GM19328 (cell line): Measurements from ENCODE around the gene FAM131C.
"Not testable (repeated sequence)": the region's sequence is repeated elsewhere in the genome, so short reads cannot be mapped to it uniquely, and the experiment has no call there.

Source experiments
- ATAC-seq: cut with Tn5 transposase; IDR thresholded peaks from one replicate; pipeline ENCODE4 v1.9.1; 2021; ENCODE audit warnings: mild to moderate bottlenecking, moderate library complexity; ENCODE audit not compliant: unreplicated experiment

Gene FAM131C

DNA sequence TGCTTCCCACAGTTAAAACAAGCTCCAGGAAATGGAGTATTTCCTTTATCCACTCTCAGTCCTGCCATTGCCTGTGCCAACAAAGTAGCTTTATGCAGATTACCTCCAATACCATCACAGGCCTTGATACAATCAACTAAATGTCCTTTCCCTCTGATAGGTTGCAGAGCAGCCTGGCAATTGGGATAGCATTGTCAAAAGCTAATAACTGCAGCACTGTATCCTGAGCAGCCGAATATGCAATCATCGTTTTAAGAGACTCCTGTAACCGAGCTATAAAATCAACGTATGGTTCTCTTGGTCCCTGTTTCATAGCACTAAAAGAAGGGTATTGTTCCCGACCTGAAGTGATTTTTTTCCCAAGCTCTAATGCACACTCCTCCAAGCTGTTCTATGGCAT is 33.6 kb upstream of the FAM131C start:
- ATAC-seq, result not testable (repeated sequence)

DNA sequence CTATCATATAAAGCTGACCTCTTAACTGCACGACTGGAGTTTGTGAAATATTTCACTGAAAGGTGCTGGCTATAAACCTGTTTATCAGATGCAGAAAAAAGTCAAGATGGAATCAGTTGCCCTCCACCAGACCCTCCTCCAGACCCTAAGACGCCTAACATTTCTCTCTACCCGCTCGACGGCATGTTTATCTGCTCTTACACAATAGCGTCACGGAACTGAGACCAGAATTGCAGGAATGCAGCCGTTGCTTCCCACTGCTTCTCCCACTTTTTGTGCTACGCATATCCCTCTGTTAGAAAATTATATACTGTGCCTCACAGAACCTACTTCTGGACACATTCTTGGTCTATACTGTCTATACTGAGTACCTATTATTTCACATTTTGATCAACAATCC is 28.2 kb upstream of the FAM131C start:
- ATAC-seq, result no peak

DNA sequence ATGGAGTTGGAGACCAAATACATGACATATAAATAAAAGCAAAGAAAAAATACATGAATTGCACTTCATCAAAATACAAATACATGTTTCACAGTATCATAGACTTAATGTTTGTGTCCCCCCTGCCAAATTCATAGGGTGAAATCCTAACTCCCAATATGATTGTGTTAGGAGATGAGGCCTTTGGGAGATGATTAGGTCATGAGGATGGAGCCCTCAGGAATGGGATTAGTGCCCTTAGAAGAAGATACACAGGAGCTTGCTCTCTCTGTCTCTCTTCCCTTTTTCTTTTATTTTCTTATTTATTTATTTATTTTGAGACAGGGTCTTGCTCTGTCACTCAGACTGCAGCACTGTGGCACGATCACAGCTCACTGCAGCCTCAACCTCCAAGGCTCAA is 26.0 kb upstream of the FAM131C start:
- no peak for ATAC-seq

DNA sequence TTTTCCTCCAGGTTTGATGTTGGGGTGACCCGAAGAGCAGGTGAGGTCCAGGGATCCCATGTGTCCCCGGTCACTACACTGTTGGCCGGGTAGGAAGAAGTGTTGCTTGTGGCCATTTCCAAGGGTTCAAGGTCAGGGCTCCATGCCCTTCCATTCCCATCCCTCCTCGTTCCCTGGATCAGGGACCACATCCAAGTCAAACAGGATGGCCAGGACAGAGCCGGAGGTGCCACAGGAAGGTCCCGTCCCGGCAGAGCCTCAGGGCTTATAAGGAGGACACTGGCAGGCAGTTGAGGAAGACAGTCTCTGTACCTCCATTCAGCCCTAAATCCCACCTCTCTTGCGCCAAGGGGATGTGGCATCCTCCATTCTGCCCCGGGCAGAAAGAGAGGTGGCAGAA is 22.0 kb upstream of the FAM131C start:
- no peak for ATAC-seq

DNA sequence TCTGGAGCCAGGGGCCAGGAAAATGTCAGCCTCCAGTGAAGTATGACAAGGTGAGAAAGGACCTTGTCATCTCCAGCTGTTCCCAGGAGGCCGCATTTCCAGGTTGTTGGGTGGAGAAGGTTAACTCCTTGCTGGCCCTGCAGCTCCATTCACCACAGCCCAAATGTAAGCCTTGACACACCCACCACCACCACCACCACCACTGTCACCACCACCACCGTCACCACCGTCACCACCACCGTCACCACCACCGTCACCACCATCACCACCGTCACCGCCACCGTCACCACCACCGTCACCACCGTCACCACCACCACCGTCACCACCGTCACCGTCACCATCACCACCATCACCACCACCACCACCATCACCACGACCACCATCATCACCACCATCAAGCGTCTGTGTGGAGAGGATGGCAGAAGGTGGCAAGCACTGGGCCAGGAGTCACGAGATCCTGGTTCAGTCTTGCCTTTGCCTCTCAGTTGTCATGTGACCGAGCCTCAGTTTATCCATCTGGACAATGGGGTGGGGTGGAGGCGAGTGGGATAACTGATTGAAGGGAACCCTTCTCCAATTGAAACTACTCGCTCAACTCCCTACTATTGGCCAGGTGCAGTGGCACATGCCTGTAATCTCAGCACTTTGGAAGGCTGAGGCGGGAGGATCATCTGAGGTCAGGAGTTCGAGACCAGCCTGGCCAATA is 21.2 kb upstream of the FAM131C start:
- ATAC-seq, result no peak

DNA sequence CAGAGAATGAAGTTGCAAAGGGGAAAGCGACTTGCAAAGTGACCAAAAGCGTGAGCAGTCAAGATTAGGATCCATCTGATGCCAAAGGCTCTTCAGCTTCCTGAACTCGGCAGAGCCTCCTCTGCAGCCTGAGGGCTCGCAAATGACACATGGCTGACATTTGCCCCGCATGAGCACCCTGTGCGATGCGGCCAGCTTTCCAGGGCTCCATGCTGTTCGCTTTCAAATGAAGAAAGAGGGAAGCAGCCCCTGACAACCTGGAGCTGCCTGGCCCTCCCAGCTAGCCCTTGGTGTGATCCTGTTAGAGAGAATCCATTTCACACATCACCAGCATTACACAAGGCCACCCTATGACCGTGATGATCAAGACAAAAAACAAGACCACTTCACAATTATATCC is 20.2 kb upstream of the FAM131C start:
- ATAC-seq, result no peak

DNA sequence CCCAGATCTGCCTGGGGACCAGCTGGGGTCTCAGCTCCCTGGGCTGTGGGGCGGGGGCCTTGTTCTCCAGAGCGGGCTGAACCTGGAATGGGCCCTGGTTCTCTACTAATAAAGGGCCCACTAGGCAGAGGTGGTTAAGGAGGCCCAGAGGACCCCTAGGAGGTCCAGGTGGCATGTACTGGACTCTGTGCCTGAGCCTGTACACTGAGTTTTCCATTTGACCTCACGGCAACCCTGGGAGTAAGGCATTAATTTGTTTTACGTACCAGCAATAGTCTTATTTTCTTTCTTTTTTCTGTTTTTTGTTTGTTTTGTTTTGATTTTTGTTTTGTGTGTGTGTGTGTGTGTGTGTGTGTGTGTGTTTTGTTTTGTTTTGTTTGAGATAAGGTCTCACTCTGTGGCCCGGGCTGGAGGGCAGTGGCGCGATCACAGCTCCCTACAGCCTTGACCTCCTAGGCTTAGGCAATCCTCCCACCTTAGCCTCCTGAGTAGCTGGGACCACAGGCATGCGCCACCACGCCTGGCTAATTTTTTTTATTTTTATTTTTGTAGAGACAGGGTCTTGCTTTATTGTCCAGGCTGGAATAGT is 19.6 kb upstream of the FAM131C start:
- ATAC-seq, result no peak

DNA sequence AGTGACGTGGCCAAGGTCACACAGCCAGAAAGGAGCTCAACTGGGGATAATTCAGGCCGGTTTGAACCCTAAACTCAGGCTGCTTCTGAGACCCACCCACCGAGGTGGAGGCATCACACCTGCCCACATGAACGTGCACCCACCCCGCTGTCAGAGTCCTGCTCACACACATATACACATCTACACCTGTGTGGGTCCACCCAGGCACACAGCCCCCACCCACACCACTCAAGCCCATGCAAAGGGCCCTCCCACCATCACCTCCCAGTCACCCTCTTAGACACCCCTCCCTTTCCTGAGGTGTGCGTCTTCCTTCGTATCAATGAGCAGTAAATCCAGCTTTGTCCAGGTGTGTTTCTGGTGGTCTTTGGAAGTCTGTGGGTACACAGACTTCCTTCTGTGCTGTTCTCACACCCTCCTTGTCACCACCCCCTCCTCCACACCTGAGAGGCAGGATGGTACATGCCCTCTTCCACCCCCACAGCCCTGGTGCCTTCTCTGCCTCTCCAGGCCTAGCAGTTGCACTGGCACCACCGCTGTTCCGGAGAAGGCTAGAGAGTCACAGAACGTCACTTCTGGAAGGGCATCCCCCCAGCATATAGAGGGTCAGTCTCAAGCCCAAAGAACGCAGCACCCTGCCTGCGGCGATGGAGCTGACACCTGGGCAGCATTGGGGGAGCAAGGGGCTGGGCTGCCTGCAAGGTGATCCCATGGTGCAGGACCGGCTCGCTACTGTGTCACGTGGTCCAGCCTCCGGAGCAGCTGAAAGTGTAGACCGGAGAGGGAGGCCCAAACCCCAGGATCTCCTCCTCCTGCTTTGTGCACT is 18.9 kb upstream of the FAM131C start:
- no peak for ATAC-seq

DNA sequence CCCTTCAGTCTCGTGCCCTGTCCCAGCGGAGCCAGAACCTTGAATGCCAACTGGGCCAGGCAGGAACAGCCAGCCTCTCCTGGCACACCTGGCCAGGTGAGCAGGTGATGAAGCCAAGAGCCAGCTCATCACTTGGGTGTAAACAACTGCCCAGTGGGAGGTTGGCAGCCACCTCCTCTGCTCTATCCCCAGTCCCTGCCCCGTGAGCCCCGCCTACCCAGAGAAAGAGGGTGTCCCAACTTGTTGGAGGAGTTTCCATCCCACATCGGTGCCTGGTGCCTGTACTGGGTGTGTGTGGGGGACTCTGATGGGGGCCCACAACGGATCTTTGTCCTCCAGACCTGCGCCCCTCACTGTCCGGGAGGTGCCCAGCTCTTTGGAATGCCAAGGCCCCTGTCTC is 17.8 kb upstream of the FAM131C start:
- ATAC-seq, result no peak

DNA sequence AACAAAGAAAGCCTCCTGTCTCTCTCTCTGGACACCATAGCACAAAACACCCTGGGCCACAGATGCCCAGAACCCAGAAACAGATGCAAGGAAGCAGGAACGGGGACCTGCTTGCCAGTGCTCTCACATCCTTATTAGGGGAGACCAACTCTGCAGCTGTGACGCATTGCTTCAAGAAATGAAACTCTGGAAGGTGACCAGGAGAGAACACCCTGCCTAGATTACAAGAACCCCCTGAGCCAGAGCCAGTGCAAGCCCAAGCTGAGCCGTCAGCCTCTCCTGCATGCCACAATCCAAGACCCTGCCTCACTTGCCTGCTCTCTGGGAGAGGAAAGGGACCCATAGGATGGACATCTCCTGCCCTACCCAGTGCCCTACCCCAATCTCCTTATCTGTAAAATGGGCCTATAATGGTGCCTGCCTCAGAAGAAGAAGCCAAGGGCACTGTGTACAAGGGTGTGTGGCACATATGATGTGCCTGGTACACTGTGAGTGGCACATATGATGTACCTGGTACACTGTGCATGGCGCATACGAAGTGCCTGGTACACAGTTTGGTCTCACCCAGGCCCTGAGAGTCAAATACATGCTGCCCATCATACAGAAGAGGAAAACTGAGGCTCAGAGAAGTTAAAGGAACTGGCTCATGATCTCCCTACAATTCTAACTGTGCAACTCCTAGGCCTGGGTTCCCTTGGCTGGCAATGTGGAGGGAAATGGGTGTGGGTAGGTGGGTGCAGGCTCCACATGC is 16.8 kb upstream of the FAM131C start:
- ATAC-seq, result no peak

DNA sequence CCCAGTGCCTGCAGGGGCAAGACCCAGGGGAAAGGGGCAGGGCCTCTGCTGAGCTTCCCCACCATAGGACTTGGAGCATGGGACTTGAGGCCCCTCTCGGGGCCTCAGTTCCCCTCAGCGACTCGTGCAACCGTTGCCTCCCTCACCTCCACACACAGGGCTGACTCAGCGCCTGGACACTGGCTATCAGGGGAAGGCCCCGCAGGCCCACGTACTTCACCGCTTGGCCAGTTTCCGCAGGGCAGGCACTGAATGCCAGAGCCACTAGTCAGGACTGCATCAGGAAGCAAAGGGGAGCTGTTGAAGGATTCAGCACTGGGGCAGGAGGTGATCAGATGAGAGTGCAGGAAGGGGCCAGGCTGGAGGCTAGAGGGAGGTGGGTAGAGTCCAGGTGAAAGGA is 15.5 kb upstream of the FAM131C start:
- no peak for ATAC-seq

DNA sequence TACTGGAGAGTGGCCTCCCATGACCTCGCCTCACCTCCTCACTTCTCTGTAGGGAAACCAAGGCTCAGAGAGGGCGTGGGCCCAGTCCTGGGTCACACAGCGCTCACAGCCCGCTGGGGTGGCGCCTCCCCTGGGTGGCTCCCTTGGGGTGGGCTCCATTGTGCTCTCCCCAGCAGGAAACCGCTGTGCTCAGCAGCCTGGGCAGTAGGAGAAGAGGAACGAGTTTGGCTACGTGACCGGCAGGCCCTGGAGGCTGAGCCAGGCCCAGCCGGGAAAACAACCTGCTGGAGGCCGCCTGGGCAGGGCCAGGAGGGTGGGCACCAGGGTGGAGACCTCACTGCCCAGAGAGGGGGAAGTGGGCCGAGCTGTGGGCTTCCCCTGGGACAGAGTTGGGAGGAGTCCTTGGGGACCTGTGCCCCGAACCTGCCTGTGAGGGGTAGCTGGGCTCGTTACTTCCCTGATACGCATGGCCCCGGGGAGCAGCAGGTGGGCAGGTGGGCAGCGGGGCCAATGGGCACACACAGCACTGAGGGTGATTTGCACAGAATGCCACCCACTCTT is 15.0 kb upstream of the FAM131C start:
- no peak for ATAC-seq

DNA sequence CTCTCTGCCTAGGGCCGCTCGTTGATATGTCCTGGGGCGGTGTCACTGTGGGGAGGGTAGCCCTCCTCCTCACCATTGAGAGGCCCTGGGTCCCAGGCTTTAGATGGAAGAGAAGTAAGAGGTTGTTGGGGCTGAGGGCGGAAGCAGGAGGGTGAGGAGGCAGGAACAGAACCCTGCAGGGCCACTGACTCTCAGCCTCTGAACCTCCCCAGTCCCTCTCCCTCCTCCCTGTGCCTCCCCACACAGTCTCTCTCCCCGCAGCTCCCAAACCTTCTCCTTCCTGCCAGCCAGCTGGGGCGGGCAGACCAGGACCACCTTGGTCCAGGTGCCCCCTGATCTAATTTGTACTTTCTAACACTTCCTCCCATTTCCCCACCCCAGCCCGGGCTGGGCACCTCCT is 14.3 kb upstream of the FAM131C start:
- ATAC-seq, result no peak

DNA sequence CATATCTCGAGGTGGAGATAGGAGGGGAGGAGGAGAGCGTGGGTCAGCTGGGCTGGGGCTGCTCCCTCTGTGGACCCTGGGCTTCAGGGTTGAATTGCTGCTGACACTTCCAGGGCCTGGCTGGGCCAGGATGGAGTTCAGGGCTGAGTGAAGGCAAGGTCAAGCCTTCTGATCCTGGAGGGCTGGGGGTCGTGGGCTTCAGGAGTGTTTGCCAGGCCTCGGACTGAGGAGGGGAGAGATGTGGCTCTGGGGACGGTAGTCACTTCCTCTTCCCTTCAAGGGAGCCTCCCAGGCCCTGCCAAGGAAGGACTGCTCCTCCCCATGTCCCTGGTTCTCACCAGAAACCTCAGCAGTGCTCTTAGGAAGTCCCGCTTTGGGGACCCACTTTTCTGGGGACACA is 12.1 kb upstream of the FAM131C start:
- ATAC-seq, result no peak

DNA sequence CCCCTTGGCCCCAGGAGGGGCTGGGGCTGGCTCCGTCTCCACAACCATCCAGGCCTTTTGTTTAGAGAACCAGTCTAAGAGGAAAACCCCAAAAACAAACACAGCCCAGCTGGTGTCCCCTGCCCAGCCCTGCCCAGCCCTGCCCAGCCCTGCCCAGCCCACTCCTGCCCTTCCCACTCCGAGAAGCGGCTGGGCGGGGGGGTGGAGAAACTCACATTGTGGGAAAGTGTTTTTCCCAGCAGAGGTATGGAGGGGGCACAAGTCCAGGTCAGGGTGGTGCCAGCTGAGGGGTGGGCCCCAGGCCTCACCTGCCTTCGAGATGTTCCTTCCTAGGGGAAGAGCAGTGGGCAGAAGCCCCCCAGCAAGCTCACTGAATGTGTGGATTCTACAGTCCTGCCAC is 10.0 kb upstream of the FAM131C start:
- ATAC-seq, result no peak

DNA sequence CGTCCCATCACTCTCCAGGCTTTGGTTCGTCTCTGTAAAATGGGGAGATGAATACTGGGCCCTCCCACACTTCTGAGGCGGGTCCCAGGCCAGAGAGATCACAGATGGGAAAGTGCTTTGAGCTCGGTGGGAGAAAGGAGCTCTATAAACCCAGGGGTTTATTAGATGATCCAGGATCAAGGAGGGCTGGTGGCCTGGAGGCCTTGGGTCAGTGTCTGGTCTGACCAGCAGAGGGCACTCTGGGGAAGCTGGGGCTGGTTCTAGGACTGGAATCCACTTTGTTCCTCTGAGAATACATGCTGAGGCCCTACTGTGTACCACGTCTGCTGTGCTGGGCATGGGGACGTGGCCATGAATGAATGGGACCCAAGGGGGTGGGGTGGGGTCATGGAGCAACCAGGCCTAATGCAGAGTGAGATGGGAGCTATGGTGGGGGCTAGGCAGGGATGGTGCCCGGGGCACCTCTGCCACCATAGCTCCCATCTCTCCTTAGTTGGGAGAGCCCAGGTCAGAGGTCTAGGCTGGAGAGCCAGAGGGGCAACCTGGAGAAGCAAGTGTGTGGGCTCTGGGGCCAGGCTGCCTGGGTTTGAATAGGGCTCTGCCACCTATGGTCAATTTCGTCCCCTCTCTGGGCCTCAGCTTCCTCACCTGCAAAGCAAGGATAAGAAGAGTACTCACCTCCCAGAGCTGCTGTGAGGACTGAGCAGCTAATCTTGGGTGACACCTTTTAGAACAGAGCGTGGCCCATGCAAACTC is 9.0 kb upstream of the FAM131C start:
- no peak for ATAC-seq

DNA sequence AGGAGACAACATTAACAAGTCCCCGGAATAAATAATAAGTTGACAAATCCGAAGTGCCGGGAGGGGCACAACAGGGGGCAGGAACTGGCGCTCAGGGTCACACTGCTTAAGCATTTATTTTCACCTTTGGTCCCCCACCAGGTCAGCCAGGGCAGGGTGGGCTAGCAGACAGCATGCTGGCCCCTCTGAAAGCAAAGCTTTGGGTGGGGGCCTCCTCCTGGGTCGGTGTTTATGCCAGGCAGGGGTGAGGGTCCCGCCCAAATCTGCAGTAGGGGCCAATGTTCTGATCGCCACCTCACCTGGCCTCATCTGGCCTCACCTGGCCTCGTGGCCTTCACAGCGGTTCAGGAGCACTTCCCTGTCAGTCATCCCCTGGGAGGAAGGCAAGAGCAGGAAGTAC is 8.2 kb upstream of the FAM131C start:
- ATAC-seq, result no peak

DNA sequence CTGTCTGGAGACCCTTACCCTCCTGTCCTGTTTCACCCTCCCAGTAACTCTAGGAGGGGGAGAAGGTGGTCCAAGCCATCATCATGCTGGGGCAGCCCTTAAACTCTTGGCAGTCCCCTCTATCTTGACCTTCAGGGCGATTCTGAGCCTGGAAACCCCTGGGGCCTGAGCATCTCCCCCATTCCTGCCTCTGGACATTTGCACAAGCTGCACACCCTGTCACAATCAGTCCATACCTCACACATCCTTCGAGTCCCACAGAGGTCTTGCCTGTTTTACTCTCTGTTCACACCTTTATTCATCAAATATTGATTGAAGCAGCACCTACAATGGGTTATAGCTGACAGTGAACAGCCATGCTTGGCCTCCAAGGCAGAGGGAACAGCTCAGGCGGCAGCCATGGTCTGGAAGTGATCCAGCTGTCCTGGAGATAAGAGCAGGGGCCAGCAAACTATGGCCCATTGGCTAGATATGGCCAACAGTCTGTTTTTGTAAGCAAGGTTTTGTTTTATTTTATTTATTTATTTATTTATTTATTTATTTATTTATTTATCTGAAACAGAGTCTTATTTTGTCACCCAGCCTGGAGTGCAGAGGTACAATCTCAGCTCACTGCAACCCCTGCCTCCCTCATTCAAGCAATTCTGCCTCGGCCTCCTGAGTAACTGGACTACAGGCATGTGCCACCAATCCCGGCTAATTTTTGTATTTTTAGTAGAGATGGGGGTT is 7.1 kb upstream of the FAM131C start:
- no peak for ATAC-seq

DNA sequence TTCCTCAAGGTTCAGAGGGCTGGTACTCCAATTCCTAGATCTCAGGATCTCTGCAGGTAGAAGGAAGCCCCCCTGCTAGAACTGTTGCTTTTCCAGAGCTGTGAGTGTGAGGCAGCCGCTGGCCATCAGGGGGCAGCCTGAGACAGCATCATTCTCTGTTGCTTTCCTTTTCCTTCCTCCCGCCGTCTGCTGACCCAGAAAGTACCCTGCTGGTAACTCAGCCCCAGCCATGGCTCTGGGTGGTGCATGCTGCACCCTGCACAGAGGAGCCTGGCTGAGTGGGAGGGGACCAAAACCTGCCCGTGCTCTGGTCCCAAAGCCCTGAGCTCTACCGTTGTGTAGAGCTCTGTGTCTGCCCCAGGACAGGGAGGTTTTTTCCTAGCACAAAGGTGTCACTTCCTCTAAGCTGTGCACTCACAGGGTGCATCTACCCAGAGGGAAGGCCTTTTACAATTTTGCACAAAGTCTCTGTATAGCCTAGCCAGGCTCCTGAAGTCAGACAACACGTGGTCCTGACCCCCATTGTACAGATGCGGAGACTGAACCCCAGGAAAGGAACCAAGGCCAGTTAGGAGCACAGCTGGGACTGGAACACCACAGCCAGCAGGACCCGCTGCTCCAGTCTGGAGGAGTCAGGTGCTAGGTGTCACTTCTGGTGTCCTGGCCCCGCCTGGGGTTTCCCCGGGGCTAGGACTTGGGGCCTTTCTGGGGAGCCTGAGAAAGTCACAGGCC is 5.6 kb upstream of the FAM131C start:
- no peak for ATAC-seq
